ENCODE results near the gene ASCC3.
"Not testable (repeated sequence)": the region's sequence is repeated elsewhere in the genome, so short reads cannot be mapped to it uniquely, and the experiment has no call there.

The ASCC3 gene

DNA sequence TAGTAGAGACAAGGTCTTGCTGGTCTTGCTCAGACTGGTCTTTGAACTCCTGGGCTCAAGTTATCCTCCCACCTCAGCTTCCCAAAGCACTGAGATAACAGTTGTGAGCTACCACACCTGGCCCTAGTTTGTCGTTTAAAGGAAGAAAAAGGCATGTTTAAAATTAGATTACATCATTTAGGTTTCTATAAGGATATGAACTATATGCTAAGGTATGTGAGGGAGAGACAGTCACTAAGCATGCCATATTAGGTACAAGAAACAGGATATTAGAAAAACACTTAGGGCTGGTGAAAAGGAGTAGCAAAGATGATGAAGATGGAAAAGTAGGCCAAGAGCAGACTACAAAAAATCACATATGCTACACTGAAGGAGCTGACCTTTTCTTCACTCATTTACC lies 106.4 kb downstream of the ASCC3 start:
- no peak overlapping the region for H3K4me3 ChIP-seq (ENCODE audit: low read length)

DNA sequence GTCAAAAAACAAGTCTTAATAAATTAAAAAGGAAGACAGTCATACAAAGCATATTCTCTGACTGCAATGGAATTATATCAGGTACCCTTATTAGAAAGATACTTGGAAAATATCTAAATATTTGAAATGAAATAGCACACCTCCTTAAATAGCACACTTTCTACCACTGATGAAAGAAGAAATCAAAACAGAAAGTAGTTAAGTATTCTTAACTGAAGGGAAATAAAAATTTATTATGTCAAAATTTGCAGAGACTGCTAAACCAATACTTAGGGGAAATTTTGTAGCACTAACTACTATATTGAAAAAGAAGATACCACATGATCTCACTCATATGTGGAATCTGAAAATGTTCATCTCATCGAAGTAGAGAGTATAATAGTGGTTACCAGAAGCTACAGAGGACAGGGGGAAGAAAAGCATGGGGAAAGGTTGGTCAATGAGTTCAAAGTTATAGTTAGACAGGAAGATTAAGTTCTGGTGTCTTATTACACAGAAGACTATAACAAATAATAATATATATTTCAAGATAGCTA lies 112.2 kb downstream of the ASCC3 start:
- H2AFZ ChIP-seq (ENCODE audit: low read depth, low read length) = no peak overlapping the region
- no peaks in the 10 kb centered on the region for H3K4me1 ChIP-seq (ENCODE audit: insufficient read depth, low read length)
- peaks cover 28% of the 10 kb centered on the region for H3K36me3 ChIP-seq (ENCODE audit: insufficient read depth, low read length)
- H3K9me3 ChIP-seq (ENCODE audit: low read length) = peaks cover 1% of the 10 kb centered on the region
- no peak overlapping the region for H3K4me3 ChIP-seq (ENCODE audit: low read length)
- no peaks in the 10 kb centered on the region for H3K27me3 ChIP-seq (ENCODE audit: insufficient read depth, low read length)

More for the DNA sequence above, 106.4 kb downstream of the ASCC3 start:
- no peaks in the 10 kb centered on the region for H3K4me1 ChIP-seq (ENCODE audit: insufficient read depth, low read length)
- no peaks in the 10 kb centered on the region for H3K27me3 ChIP-seq (ENCODE audit: insufficient read depth, low read length)
- H2AFZ ChIP-seq (ENCODE audit: low read depth, low read length) = no peak overlapping the region
- peaks cover 4% of the 10 kb centered on the region for H3K36me3 ChIP-seq (ENCODE audit: insufficient read depth, low read length)
- H3K9me3 ChIP-seq (ENCODE audit: low read length) = no peaks in the 10 kb centered on the region

DNA sequence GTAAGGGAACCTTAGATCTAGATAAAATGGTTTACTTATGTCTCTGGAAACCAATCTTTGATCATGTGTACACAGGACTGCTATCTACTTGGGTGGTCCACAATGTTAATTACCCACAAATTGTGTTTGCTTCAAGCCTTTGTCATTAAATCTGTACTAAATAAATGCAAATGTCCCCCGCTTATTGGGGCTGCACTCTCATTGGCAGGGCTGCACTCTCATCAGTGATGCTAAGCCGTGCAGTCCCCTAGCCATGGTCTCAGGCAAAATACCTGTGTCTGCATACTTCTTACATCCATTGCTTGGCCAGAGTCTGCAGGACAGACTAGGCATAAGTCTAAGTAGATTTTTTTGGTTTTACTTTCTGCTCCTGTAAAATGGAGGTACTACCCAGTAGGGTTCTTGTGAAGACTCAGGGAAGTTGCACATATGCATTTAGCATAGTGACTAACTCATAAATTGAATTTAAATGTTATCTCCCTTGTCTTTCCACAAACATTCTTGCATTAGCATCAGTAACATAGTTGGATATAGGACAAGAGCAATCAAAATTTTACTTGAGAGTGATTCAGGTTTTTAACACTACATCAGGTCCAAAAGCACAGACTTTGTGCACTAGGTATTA lies 117.4 kb downstream of the ASCC3 start:
- Histone ChIP-seq H2AFZ (ENCODE audit: low read depth, low read length) (no peak overlapping the region), H3K9me3 (ENCODE audit: low read length) (peaks cover 10% of the 10 kb centered on the region), H3K27me3 (ENCODE audit: insufficient read depth, low read length) (no peaks in the 10 kb centered on the region), H3K4me1 (ENCODE audit: insufficient read depth, low read length) (no peaks in the 10 kb centered on the region), H3K4me3 (ENCODE audit: low read length) (no peak overlapping the region), H3K36me3 (ENCODE audit: insufficient read depth, low read length) (peaks cover 44% of the 10 kb centered on the region)

DNA sequence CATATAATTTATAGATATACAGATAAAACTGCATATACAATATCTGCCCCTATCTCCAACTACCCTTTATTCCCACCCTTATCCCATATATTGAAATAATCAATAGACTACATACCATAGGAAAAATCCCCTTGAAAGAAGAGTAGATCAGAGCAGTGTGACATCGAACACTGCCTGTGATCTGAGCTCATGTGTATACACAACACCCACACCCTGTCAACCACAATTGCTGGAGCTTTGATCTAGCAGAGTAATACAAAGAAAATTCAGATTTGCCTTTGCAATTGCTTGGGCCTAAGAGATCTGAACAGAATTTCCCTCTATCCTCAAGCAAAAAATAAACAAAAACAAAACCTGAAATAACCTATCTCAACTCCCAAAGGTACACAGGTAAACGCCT lies 119.3 kb downstream of the ASCC3 start:
- no peak overlapping the region for H3K4me3 ChIP-seq (ENCODE audit: low read length)
- peaks cover 10% of the 10 kb centered on the region for H3K9me3 ChIP-seq (ENCODE audit: low read length)
- H3K36me3 ChIP-seq (ENCODE audit: insufficient read depth, low read length) = peaks cover 44% of the 10 kb centered on the region
- H2AFZ ChIP-seq (ENCODE audit: low read depth, low read length) = no peak overlapping the region
- no peaks in the 10 kb centered on the region for H3K4me1 ChIP-seq (ENCODE audit: insufficient read depth, low read length)
- H3K27me3 ChIP-seq (ENCODE audit: insufficient read depth, low read length) = no peaks in the 10 kb centered on the region

DNA sequence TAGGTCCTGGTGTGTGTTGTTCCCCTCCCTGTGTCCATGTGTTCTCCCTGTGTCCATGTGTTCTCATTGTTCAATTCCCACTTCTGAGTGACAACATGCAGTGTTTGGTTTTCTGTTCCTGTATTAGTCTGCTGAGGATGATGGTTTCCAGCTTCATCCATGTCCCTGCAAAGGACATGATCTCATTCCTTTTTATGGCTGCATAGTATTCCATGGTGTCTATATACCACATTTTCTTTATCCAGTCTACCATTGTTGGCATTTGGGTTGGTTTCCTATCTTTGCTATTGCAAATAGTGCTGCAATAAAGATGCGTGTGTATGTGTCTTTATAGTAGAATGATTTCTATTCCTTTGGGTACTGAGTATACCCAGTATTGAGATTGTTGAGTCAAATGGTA lies 122.7 kb downstream of the ASCC3 start:
- H3K4me1 ChIP-seq (ENCODE audit: insufficient read depth, low read length); H3K4me3 ChIP-seq (ENCODE audit: low read length); H2AFZ ChIP-seq (ENCODE audit: low read depth, low read length); H3K27me3 ChIP-seq (ENCODE audit: insufficient read depth, low read length); H3K9me3 ChIP-seq (ENCODE audit: low read length): not testable (repeated sequence)
- peaks cover 18% of the 10 kb centered on the region for H3K36me3 ChIP-seq (ENCODE audit: insufficient read depth, low read length)

DNA sequence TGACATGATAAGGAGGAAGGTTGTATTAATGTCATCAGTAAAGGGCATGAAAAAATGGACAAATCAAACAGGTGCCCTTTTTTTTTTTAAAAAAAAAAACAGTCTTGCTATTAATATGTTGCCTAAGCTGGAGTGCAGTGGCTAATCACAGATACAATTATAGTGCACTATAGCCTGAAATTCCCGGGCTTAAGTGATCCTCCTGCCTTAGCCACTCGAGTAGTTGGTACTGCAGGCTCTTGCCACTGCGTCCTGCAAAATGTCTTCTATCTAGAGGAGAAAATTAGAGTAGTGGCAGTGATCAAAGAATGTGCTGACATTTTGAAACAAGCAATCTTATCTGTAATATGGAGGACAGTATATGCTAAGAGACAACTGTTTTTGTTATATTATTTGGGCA lies 127.7 kb downstream of the ASCC3 start:
- no peaks in the 10 kb centered on the region for H3K27me3 ChIP-seq (ENCODE audit: insufficient read depth, low read length)
- no peak overlapping the region for H2AFZ ChIP-seq (ENCODE audit: low read depth, low read length)
- no peaks in the 10 kb centered on the region for H3K4me1 ChIP-seq (ENCODE audit: insufficient read depth, low read length)
- H3K36me3 ChIP-seq (ENCODE audit: insufficient read depth, low read length) = peaks cover 5% of the 10 kb centered on the region
- no peak overlapping the region for H3K4me3 ChIP-seq (ENCODE audit: low read length)
- H3K9me3 ChIP-seq (ENCODE audit: low read length) = no peaks in the 10 kb centered on the region

DNA sequence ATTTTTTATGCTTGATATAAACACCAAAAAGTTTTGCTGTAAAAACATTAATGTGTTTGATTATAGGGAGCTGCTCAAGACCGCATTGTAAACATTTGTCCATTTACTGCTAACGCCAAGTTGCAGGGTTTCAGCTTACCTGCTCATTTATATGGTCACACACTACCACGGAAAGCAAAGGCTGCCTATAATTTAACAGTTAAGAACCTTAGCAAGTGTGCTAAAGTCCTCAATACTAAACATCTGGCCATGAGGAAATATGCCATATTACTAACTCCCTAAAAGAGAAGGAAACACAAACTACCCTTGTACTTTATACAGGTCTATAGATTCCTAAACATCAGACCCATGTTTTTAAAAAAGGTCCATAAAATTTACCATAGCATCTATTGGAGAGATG lies 129.5 kb downstream of the ASCC3 start:
- Histone ChIP-seq H3K4me1 (ENCODE audit: insufficient read depth, low read length) (no peaks in the 10 kb centered on the region), H2AFZ (ENCODE audit: low read depth, low read length) (no peak overlapping the region), H3K4me3 (ENCODE audit: low read length) (no peak overlapping the region), H3K27me3 (ENCODE audit: insufficient read depth, low read length) (no peaks in the 10 kb centered on the region), H3K36me3 (ENCODE audit: insufficient read depth, low read length) (peaks cover 7% of the 10 kb centered on the region), H3K9me3 (ENCODE audit: low read length) (no peaks in the 10 kb centered on the region)

DNA sequence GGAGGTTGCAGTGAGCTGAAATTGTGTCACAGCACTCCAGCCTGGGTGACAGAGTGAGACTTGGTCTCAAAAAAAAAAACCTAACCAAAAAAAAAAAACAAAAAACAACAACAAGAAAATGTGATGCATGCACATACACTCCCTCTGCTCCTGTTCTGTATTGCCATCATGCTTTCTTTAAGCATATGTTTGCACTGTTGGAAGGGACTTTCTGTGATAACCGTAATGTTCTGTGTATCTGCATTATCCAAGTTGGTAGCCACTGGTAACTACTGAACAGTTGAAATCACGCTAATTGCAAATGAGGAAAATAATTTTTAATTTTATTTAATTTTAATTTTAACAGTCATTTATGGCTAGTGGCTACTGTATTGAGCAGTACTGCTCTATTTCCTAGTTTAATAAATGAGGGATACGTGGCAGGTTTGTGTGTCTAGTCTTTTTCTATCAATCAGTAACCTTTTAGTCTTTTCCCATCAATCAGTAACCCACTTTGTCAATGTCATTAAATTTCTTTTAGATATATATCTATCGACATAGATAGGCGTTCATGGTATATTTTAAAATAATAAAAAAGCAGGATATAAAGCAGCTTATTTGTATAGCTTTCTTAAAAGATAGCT lies 135.6 kb downstream of the ASCC3 start:
- H3K27me3 ChIP-seq (ENCODE audit: insufficient read depth, low read length) = no peaks in the 10 kb centered on the region
- H3K4me3 ChIP-seq (ENCODE audit: low read length) = no peak overlapping the region
- peaks cover 8% of the 10 kb centered on the region for H3K9me3 ChIP-seq (ENCODE audit: low read length)
- no peaks in the 10 kb centered on the region for H3K4me1 ChIP-seq (ENCODE audit: insufficient read depth, low read length)
- no peak overlapping the region for H2AFZ ChIP-seq (ENCODE audit: low read depth, low read length)
- H3K36me3 ChIP-seq (ENCODE audit: insufficient read depth, low read length) = peaks cover 19% of the 10 kb centered on the region

DNA sequence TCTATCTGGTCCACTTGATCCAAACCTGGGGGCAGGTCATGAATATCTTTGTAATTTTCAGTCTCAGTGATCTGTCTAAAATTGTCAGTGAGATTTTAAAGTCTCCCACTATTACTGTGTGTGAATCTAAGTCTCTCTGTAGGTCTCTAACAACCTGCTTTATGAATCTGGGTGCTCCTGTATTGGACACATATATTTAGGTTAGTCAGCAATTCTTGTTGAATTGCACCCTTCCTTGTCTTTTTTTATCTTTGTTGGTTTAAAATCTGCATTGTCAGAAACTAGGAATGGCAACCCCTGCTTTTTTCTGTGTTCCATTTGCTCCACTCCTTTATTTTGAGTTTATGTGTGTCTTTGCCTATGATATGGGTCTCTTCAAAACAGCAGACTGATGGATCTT lies 140.7 kb downstream of the ASCC3 start:
- no peaks in the 10 kb centered on the region for H3K4me1 ChIP-seq (ENCODE audit: insufficient read depth, low read length)
- peaks cover 14% of the 10 kb centered on the region for H3K36me3 ChIP-seq (ENCODE audit: insufficient read depth, low read length)
- H3K9me3 ChIP-seq (ENCODE audit: low read length) = peaks cover 8% of the 10 kb centered on the region
- H3K4me3 ChIP-seq (ENCODE audit: low read length) = no peak overlapping the region
- no peaks in the 10 kb centered on the region for H3K27me3 ChIP-seq (ENCODE audit: insufficient read depth, low read length)
- no peak overlapping the region for H2AFZ ChIP-seq (ENCODE audit: low read depth, low read length)

DNA sequence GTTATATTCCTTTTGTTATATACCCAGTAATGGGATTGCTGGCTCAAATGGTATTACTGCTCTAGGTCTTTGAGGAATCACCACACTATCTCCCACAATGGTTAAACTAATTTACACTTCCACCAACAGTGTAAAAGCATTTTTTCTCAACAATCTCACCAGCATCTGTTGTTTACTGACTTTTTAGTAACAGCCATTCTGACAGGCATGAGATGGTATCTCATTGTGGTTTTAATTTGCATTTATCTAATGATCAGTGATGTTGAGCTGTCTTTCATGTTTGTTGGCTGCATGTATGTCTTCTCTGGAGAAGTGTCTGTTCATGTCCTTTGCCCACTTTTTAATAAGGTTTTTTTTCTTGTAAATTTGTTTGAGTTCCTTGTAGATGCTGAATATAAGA lies 143.4 kb downstream of the ASCC3 start:
- not testable (repeated sequence) for H3K4me3 ChIP-seq (ENCODE audit: low read length); H3K27me3 ChIP-seq (ENCODE audit: insufficient read depth, low read length); H3K9me3 ChIP-seq (ENCODE audit: low read length)

DNA sequence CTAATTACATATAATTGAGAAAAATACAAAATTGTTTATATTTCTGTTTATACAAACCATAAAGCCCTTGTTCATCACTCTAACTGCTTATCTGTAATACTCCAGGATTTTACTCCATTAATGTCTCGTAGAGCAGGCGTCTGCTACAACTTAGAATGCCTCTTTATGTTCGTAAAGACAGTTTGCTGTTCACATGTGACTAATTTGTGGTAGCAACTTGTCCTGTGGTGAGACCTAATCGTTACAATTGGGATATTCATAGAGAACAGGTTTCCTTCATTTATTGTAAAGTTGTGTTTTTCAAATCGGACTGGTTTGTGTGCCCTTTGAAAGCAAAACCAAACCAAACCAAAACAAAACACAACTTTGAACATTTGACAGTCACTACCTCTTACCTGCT lies 149.7 kb downstream of the ASCC3 start:
- Histone ChIP-seq H3K36me3 (ENCODE audit: insufficient read depth, low read length) (peaks cover 2% of the 10 kb centered on the region), H3K4me3 (ENCODE audit: low read length) (no peak overlapping the region), H3K27me3 (ENCODE audit: insufficient read depth, low read length) (no peaks in the 10 kb centered on the region), H3K4me1 (ENCODE audit: insufficient read depth, low read length) (no peaks in the 10 kb centered on the region), H2AFZ (ENCODE audit: low read depth, low read length) (no peak overlapping the region), H3K9me3 (ENCODE audit: low read length) (no peaks in the 10 kb centered on the region)

More for the DNA sequence above, 143.4 kb downstream of the ASCC3 start:
- not testable (repeated sequence) for H3K4me1 ChIP-seq (ENCODE audit: insufficient read depth, low read length); H3K36me3 ChIP-seq (ENCODE audit: insufficient read depth, low read length); H2AFZ ChIP-seq (ENCODE audit: low read depth, low read length)

DNA sequence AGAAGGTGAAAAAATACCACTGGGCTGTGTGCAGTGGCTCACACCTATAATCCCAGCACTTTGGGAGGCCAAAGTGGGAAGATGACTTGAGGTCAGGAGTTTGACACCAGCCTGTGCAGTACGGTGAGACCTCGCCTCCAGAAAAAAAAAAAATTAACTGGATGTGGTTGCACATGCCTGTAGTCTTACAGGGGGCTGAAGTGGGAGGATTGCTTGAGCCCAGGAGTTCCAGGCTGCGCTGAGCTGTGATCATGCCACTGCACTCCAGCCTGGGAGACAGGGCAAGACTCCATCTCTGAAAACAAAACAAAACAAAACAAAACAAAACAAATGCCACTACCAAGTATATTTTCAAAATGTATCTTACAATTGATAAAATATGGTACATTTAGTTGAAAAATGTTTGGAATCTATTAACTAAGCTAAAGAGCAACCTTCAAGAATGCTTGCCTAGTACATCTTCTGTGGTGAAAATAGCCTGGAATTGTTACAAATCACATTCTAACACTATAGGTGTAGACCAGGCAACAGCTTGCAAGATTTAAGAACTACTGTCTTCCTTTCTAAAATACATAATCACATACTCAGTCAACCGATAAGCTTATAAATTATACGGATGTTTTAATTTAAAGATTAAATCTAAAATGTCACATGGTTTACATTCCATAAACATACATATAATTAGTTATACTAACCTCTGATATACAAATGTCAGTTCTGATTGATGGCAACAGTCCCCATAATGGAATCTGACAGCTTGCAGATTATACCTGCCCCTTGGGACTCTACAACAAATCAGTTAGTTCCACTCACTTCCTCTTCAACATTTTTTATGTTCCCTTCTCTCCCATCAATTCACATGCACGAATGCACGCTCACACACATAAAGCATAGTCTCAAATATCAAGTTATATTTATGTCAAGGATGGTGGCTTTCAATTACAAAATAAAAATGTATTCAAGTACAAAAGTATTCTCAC lies 150.8 kb downstream of the ASCC3 start:
- peaks cover 2% of the 10 kb centered on the region for H3K36me3 ChIP-seq (ENCODE audit: insufficient read depth, low read length)
- no peak overlapping the region for H3K4me3 ChIP-seq (ENCODE audit: low read length)

DNA sequence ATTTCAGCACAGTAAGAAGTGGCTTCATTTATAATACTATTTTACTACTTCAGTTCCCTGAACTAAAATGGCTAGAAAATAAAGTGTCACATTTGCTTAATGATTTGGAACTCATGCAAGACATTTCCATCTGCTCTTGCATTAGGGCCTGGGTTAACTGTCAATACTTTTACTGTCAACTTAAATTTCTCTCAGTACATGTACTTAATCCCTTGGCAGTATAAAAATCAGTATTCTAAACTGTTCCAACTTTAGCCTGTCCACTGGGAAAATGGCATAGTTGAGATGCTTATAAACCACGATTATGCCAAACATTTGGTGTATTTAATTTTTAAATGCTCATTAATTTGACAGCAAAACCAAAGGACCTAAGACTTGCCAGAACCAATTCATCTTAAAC lies 154.5 kb downstream of the ASCC3 start:
- Histone ChIP-seq H3K27me3 (ENCODE audit: insufficient read depth, low read length) (no peaks in the 10 kb centered on the region), H3K4me1 (ENCODE audit: insufficient read depth, low read length) (no peaks in the 10 kb centered on the region), H3K9me3 (ENCODE audit: low read length) (no peaks in the 10 kb centered on the region), H3K36me3 (ENCODE audit: insufficient read depth, low read length) (peaks cover 3% of the 10 kb centered on the region), H3K4me3 (ENCODE audit: low read length) (no peak overlapping the region), H2AFZ (ENCODE audit: low read depth, low read length) (no peak overlapping the region)

More for the DNA sequence above, 150.8 kb downstream of the ASCC3 start:
- H3K27me3 ChIP-seq (ENCODE audit: insufficient read depth, low read length) = no peaks in the 10 kb centered on the region
- no peaks in the 10 kb centered on the region for H3K4me1 ChIP-seq (ENCODE audit: insufficient read depth, low read length)
- no peak overlapping the region for H2AFZ ChIP-seq (ENCODE audit: low read depth, low read length)
- no peaks in the 10 kb centered on the region for H3K9me3 ChIP-seq (ENCODE audit: low read length)
